HepG2 (cell line): Measurements from ENCODE around the gene IRF2. TPM values are rescaled to one million over a fixed set of nuclear protein-coding genes. Genes with fewer than 3 reads are reported as not detected.
A peak's percentile ranks its signal among the peaks of the same experiment; 100 is the strongest.

Source experiments
- CHD2 ChIP-seq: IDR thresholded peaks from 2 replicates; pipeline ENCODE4 v1.6.1; 2011; ENCODE audit warnings: low read depth, low read length, improper control_type of control experiment
- HOXA7 ChIP-seq: sonication (generic); formaldehyde crosslinking; IDR thresholded peaks from 2 replicates; pipeline ENCODE4 v1.8.1; 2022; ENCODE audit warnings: mild to moderate bottlenecking, missing genetic modification reagents, moderate library complexity
- JDP2 ChIP-seq: sonication (generic); formaldehyde crosslinking; IDR thresholded peaks from 2 replicates; pipeline ENCODE4 v1.8.1; 2022; ENCODE audit warnings: missing genetic modification reagents, borderline replicate concordance
- LCORL ChIP-seq, 2 experiments: fragments of 450-650 bp in 1 of 2; sonication (generic) in 1 of 2; formaldehyde crosslinking in 1 of 2; IDR thresholded peaks; 2 replicates each; pipeline versions ENCODE4 v1.5.0 to v1.6.1; 2017 to 2020; ENCODE audit warnings: antibody characterized with exemption in 1 of 2, missing genetic modification reagents in 1 of 2
- MLX ChIP-seq: IDR thresholded peaks from 2 replicates; pipeline ENCODE4 v1.6.1; 2016
- MNT ChIP-seq: fragments of 450-650 bp; IDR thresholded peaks from 2 replicates; pipeline ENCODE4 v1.6.1; 2016
- PCBP2 ChIP-seq: fragments of 200-400 bp; formaldehyde crosslinking; optimal IDR thresholded peaks from 2 replicates; pipeline ENCODE3; 2018; ENCODE audit warnings: low read length, low read depth; ENCODE audit not compliant: poor library complexity, severe bottlenecking
- PPARG ChIP-seq: conservative IDR thresholded peaks from 2 replicates; pipeline ENCODE4 v1.6.1; 2016; ENCODE audit warnings: missing biosample characterization, missing genetic modification reagents
- PRDM15 ChIP-seq: sonication (generic); formaldehyde crosslinking; IDR thresholded peaks from 2 replicates; pipeline ENCODE4 v1.4.0; 2020; ENCODE audit warnings: missing genetic modification reagents
- SRSF4 ChIP-seq: fragments of 200-400 bp; formaldehyde crosslinking; IDR thresholded peaks from one replicate; pipeline ENCODE4 v1.6.1; 2018; ENCODE audit warnings: mild to moderate bottlenecking, low read depth, low read length, moderate library complexity; ENCODE audit not compliant: poor library complexity, severe bottlenecking
- U2AF2 ChIP-seq: fragments of 200-400 bp; formaldehyde crosslinking; IDR thresholded peaks from 2 replicates; pipeline ENCODE4 v1.6.1; 2017; ENCODE audit warnings: low read depth, mild to moderate bottlenecking, low read length
- ZBTB49 ChIP-seq: sonication (generic); formaldehyde crosslinking; IDR thresholded peaks from 2 replicates; pipeline ENCODE4 v1.4.0; 2020; ENCODE audit warnings: missing genetic modification reagents, borderline replicate concordance
- ZBTB7B ChIP-seq: sonication (generic); formaldehyde crosslinking; IDR thresholded peaks from 2 replicates; pipeline ENCODE4 v1.4.0; 2020; ENCODE audit warnings: missing genetic modification reagents
- ZC3H4 ChIP-seq: sonication (generic); formaldehyde crosslinking; IDR thresholded peaks from 2 replicates; pipeline ENCODE4 v1.4.0; 2020; ENCODE audit warnings: missing genetic modification reagents, borderline replicate concordance
- ZFP37 ChIP-seq: sonication (generic); formaldehyde crosslinking; IDR thresholded peaks from 2 replicates; pipeline ENCODE4 v1.4.0; 2020; ENCODE audit warnings: missing genetic modification reagents, borderline replicate concordance
- ZFP62 ChIP-seq: sonication (generic); formaldehyde crosslinking; IDR thresholded peaks from 2 replicates; pipeline ENCODE4 v1.4.0; 2020; ENCODE audit warnings: missing genetic modification reagents
- ZKSCAN5 ChIP-seq: sonication (generic); formaldehyde crosslinking; IDR thresholded peaks from 2 replicates; pipeline ENCODE4 v1.5.1; 2020; ENCODE audit warnings: mild to moderate bottlenecking, missing genetic modification reagents
- ZNF800 ChIP-seq: sonication (generic); formaldehyde crosslinking; IDR thresholded peaks from 2 replicates; pipeline ENCODE4 v1.4.0; 2020; ENCODE audit warnings: missing genetic modification reagents
- polyA plus RNA-seq, 8 experiments: library from polyadenylated mRNA; depleted of rRNA in 3 of 8; stranded (reverse) in 7 of 8; unstranded in 1 of 8; fragments of >200 nt; fragmentation: Illumina TruSeq in 4 of 8; extraction: Trizol in 4 of 8; gene quantifications; 2 replicates each; pipeline versions ENCODE4 v1.2.1 to v1.2.3, GENCODE V29; 2011 to 2016; ENCODE audit warnings: low read depth in 4 of 8, missing spikeins in 1 of 8, mixed read lengths in 1 of 8; ENCODE audit not compliant: insufficient read depth in 1 of 8
- total RNA-seq, 5 experiments: library from RNA; depleted of rRNA; stranded (reverse); fragments of >200 nt; fragmentation: Illumina TruSeq; extraction: Trizol; gene quantifications; 2 replicates each; pipeline ENCODE4 v1.2.3, GENCODE V29; 2016; ENCODE audit warnings: low read depth in 1 of 5

IRF2 gene
- total and polyA plus RNA-seq, 2 of the 13 experiments (the other 11 are each of a cell fraction or from before 2014, with no cell fraction given), result 15.5 to 28.8 TPM

- TF ChIP-seq ZBTB49 (CRISPR knock-in tag) (no peak), MLX (peak; percentile 94), SRSF4 (no peak), ZBTB7B (CRISPR knock-in tag) (peak; percentile 71; the same call in 1 of the 2 replicates), ZKSCAN5 (CRISPR knock-in tag) (no peak), ZFP62 (CRISPR knock-in tag) (no peak), ZC3H4 (CRISPR knock-in tag) (no peak), JDP2 (no peak), LCORL (IDR thresholded peaks at IDR 0.05) (no peak), LCORL (CRISPR knock-in tag; IDR thresholded peaks at IDR 0.05) (peak; percentile 59; the same call in 1 of the 2 replicates), PPARG (peak; percentile 75), MNT (peak; percentile 94), ZFP37 (CRISPR knock-in tag) (no peak), U2AF2 (no peak), CHD2 (no peak), PCBP2 (no peak), PRDM15 (CRISPR knock-in tag) (no peak), HOXA7 (CRISPR knock-in tag) (no peak), ZNF800 (CRISPR knock-in tag) (0 out of 2 replicates have a peak, but pooled peaks have one; percentile 23)
These were observed 110.0 kb downstream of the IRF2 start (continued) for GRCh38 chr4:184364100-184364921.
